Kidney (tissue), 14 donors: ENCODE data around the gene FAM149B1. TPM values are rescaled to one million over a fixed set of nuclear protein-coding genes. Genes with fewer than 3 reads are reported as not detected.

Source experiments
- DNase-seq, 5 donors: peaks; one replicate each; pipeline ENCODE4 v3.0.0-alpha.2; 2013 to 2020
- FAIRE-seq: peaks from 2 replicates; lab custom pipeline; 2012; peaks lifted over from hg19 to GRCh38; lab: Jason Lieb, UNC
- H3K27ac ChIP-seq, 2 donors: one replicate each; pipeline ENCODE4 v1.7.0; 2013; ENCODE audit warnings: low read depth in 2 of 2, low read length in 2 of 2, inconsistent platforms in 1 of 2
- H3K27me3 ChIP-seq: one replicate; pipeline ENCODE4 v1.7.1; 2013; ENCODE audit warnings: low read length, inconsistent platforms; ENCODE audit not compliant: control insufficient read depth, insufficient read depth
- H3K36me3 ChIP-seq, 3 donors: one replicate each; pipeline versions ENCODE4 v1.7.0 to v1.7.1; 2013; ENCODE audit warnings: low read length in 3 of 3, control low read depth in 1 of 3, inconsistent platforms in 1 of 3; ENCODE audit not compliant: insufficient read depth in 3 of 3, control insufficient read depth in 2 of 3
- H3K4me1 ChIP-seq, 3 donors: one replicate each; pipeline versions ENCODE4 v1.7.0 to v1.7.1; 2013; ENCODE audit warnings: low read length in 3 of 3, inconsistent platforms in 1 of 3, low read depth in 1 of 3; ENCODE audit not compliant: control insufficient read depth in 2 of 3, insufficient read depth in 2 of 3
- H3K4me3 ChIP-seq, 3 donors: one replicate each; pipeline versions ENCODE4 v1.7.0 to v1.8.1; 2013; ENCODE audit warnings: low read length in 3 of 3, control low read depth in 1 of 3, inconsistent platforms in 1 of 3
- H3K9ac ChIP-seq, 3 donors: one replicate each; pipeline versions ENCODE4 v1.7.0 to v1.7.1; 2013; ENCODE audit warnings: low read length in 3 of 3, control low read depth in 1 of 3, inconsistent platforms in 1 of 3
- H3K9me3 ChIP-seq, 3 donors: one replicate each; pipeline versions ENCODE4 v1.7.0 to v1.7.1; 2013; ENCODE audit warnings: low read length in 3 of 3, control low read depth in 1 of 3, inconsistent platforms in 1 of 3; ENCODE audit not compliant: control insufficient read depth in 2 of 3, insufficient read depth in 1 of 3
- intact Hi-C: fragments of 100-400 bp; cut with DNase I; formaldehyde crosslinking; loops from one replicate; pipeline ENCODE4 v1.11.1; 2022
- polyA plus RNA-seq: library from polyadenylated mRNA; stranded (reverse); fragments of 350-450 nt; fragmentation: Illumina TruSeq; extraction: RNeasy Lipid Tissue Mini Kit (QIAGEN cat#74804); gene quantifications from one replicate; pipeline ENCODE4 v1.2.3, GENCODE V29; 2014; ENCODE audit warnings: low read depth, low replicate concordance; ENCODE audit not compliant: insufficient read depth
- total RNA-seq: library from RNA; stranded (reverse); fragmentation: NEBNext Ultra II Directional; extraction: Animal tissue kit (Norgen Biotek cat#: 25700); gene quantifications from one replicate; pipeline ENCODE4 v1.2.1, GENCODE V29; 2021
- TF ChIP-seq, protein P1 (sequence below): IDR thresholded peaks from 3 replicates; pipeline ENCODE4 v1.5.1; 2012; ENCODE audit warnings: mild to moderate bottlenecking, moderate library complexity, borderline replicate concordance; ENCODE audit not compliant: insufficient read depth; ENCODE audit errors: extremely low read depth
- donor health status: control.
- donor health status: control.
- donor health status: control.
- donor health status: control.
- donor health status: control.
- donor health status: DM: yes; HTN: yes; CAD: no.
- donor health status: Normal renal cell carcinoma (clear cell type).

FAM149B1 gene
- total and polyA plus RNA-seq, 2 donors from 2014 or later: 21.7 to 24.9 TPM

DNA sequence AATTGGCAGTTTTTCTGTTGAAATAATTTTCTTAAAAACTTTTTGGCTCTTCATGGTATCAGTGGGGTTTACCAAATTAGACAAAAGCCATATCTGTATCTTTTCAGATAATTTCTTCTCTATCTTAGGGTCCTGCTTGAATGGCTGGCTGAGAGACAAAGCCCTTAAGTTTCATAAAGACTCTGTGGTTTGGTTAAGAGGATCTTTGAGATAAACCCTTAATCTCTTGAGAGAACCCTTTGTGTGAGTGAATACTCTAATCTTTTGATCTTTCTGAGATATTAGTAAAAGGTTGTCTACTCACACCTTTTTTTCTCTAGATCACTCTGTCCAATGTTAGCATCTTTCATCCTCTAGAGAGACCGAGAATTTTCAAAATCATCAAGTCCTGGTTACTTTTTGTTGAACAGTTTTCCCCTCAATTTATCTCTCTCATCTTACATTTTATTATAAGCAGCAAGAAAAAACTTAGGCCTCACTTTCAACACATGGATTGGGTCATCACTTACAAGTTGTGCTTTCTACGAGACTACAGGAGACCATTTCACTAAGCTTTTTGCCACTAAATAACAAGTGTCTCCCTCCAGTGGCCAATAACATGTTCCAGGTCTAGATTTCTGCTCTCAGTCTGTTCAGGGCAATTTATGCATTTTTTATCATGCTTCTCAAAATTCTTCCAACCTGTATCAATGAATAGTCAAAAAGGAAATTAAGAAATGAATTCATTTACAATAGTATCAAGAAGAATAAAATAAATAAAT is 50.7 kb downstream of the FAM149B1 start:
- FAIRE-seq (peak; percentile 6), DNase-seq (peak in 1 of 5 donors; percentile 2)
- H3K4me3 ChIP-seq: no peak overlapping the region
- peaks cover 6 to 19% (median 9%) of the 10 kb centered on the region in 3 donors for H3K36me3 ChIP-seq
- no peak overlapping the region for H3K9ac ChIP-seq
- H3K4me1 ChIP-seq: no peaks in the 10 kb centered on the region
- TF ChIP-seq, protein P1, sequence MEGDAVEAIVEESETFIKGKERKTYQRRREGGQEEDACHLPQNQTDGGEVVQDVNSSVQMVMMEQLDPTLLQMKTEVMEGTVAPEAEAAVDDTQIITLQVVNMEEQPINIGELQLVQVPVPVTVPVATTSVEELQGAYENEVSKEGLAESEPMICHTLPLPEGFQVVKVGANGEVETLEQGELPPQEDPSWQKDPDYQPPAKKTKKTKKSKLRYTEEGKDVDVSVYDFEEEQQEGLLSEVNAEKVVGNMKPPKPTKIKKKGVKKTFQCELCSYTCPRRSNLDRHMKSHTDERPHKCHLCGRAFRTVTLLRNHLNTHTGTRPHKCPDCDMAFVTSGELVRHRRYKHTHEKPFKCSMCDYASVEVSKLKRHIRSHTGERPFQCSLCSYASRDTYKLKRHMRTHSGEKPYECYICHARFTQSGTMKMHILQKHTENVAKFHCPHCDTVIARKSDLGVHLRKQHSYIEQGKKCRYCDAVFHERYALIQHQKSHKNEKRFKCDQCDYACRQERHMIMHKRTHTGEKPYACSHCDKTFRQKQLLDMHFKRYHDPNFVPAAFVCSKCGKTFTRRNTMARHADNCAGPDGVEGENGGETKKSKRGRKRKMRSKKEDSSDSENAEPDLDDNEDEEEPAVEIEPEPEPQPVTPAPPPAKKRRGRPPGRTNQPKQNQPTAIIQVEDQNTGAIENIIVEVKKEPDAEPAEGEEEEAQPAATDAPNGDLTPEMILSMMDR: peak; percentile 11
- H3K27ac ChIP-seq: no peak overlapping the region
- H3K9me3 ChIP-seq: no peaks in the 10 kb centered on the region
- intact Hi-C loops: no loop called here
- H3K27me3 ChIP-seq: no peaks in the 10 kb centered on the region

DNA sequence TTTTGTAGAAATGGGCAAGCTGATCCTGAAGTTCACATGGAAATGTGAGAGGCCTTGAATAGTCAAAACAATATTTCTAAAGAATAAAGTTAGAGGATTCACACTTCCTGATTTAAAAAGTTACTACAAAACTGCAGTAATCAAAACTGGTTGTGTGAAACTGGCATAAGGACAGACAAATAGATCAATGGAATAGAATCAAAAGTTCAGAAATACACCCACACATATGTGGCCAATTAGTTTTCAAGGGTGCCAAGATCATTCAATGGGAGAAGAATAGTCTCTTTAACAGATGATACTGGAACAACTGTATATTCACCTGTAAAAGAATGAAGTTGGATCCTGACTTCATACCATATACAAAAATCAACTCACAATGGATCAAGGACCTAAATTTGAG is 51.5 kb downstream of the FAM149B1 start:
- H3K36me3 ChIP-seq: peaks cover 6 to 19% (median 9%) of the 10 kb centered on the region in 3 donors
- TF ChIP-seq, protein P1: no peak
- no peak for FAIRE-seq
- no peak overlapping the region for H3K9ac ChIP-seq
- no peaks in the 10 kb centered on the region for H3K9me3 ChIP-seq
- no peaks in the 10 kb centered on the region for H3K27me3 ChIP-seq
- H3K4me1 ChIP-seq: no peaks in the 10 kb centered on the region
- H3K27ac ChIP-seq: no peak overlapping the region
- no peak overlapping the region for H3K4me3 ChIP-seq
- DNase-seq: no peak
- intact Hi-C loops: no loop called here

DNA sequence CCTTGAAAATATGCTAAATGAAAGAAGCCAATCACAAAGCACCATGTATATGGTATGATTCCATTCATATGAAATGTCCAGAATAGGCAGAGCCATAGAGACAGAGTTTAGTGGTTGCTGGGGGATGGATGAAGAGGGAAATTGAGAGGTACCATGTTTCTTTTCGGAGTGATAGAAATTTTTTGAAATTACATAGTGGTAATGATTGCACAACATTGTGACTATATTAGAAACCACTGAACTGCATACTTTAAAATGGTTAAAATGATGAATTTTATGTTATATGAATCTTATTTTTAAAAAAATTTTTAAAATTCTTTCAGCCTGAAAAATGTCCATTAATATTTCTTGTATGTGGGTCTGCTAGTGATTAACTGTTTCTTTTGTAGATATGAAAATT is 53.1 kb downstream of the FAM149B1 start:
- no peaks in the 10 kb centered on the region for H3K9me3 ChIP-seq
- no peak overlapping the region for H3K27ac ChIP-seq
- FAIRE-seq (no peak), DNase-seq (no peak)
- intact Hi-C loops: no loop called here
- H3K36me3 ChIP-seq: peaks cover 6 to 19% (median 11%) of the 10 kb centered on the region in 3 donors
- TF ChIP-seq, protein P1: no peak
- no peak overlapping the region for H3K9ac ChIP-seq
- H3K27me3 ChIP-seq: no peaks in the 10 kb centered on the region
- H3K4me3 ChIP-seq: no peak overlapping the region
- H3K4me1 ChIP-seq: no peaks in the 10 kb centered on the region

DNA sequence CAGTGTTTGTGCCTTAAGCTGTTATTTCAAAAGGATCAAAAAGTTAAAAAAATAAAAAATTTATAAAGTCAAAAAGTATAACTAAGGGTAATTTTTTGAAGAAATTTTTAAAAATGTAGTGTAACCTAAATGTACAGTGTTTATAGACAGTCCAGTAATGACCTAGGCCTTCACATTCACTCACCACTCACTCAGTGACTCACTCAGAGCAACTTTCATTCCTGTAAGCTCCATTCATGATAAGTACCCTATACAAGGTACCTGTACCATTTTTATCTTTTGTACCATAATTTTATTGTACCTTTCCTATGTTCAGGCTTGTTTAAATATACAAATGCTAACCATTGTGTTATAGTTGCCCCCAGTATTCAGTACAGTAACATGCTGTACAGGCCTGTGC is 57.6 kb downstream of the FAM149B1 start:
- no peak overlapping the region for H3K27ac ChIP-seq
- FAIRE-seq: peak; percentile 60

More for the DNA sequence above, 57.6 kb downstream of the FAM149B1 start:
- Histone ChIP-seq H3K27me3 (no peaks in the 10 kb centered on the region), H3K36me3 (peaks cover 4 to 16% (median 7%) of the 10 kb centered on the region in 3 donors), H3K4me1 (no peaks in the 10 kb centered on the region), H3K4me3 (no peak overlapping the region), H3K9me3 (no peaks in the 10 kb centered on the region), H3K9ac (no peak overlapping the region)
- TF ChIP-seq, protein P1: no peak
- no peak for DNase-seq
- intact Hi-C loops: no loop called here
